ENCODE measurements around the gene NCF4. TPM values are rescaled to one million over a fixed set of nuclear protein-coding genes. Genes with fewer than 3 reads are reported as not detected.

NCF4 gene
- total and polyA plus RNA-seq, 2 of the 4 experiments (the other 2 are of a cell fraction): not detected

DNA sequence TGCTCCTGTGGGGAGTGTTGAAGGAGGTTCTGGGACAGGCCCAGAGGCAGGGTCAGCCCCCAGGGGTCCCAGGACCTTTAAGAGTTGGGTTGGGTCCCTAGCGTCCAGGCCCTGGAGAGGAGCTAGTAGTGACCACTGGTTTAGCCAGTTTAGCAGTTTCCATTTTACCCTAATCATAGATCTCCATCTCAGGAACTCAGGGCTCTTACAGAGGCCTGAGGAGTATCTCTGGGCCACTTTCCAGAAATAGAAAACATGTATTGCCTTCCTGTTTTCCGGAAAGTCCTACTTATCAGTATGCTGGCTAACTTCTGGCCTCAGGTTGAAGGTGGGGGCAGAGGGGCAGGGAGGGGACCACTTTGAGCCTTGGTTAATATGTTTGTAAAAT lies 13.5 kb downstream of the NCF4 start:
- Histone ChIP-seq H2AK9ac (replicated peaks; ENCODE audit: low read depth, low read length, poor library complexity) (no peak overlapping the region), H2BK5ac (ENCODE audit: low read depth, low read length, poor library complexity, severe bottlenecking) (no peak overlapping the region), H3K4me3 (ENCODE audit: insufficient read depth, low read depth, low read length) (no peak overlapping the region), H2BK20ac (ENCODE audit: low read depth, low read length) (no peak overlapping the region), H3K4ac (ENCODE audit: low read depth, low read length) (no peak overlapping the region), H3K27me3 (ENCODE audit: control insufficient read depth, insufficient read depth, low read length) (peaks cover 26% of the 10 kb centered on the region), H3K9me3 (ENCODE audit: control insufficient read depth, insufficient read depth, low read length) (no peaks in the 10 kb centered on the region), H2BK120ac (ENCODE audit: low read depth, low read length) (no peak overlapping the region), H4K20me1 (ENCODE audit: insufficient read depth, low read length) (no peaks in the 10 kb centered on the region; the same call in 1 of the 2 replicates), H2AFZ (replicated peaks; ENCODE audit: low read length, poor library complexity) (no peak overlapping the region), H4K91ac (ENCODE audit: insufficient read depth, low read depth, low read length) (no peak overlapping the region), H3K23ac (ENCODE audit: low read depth, low read length) (no peak overlapping the region), H3K36me3 (ENCODE audit: control insufficient read depth, insufficient read depth, low read length) (no peaks in the 10 kb centered on the region), H3K79me1 (ENCODE audit: low read depth in 1 of 2, low read length in 2 of 2) (no peaks in the 10 kb centered on the region), H3K4me1 (ENCODE audit: control insufficient read depth, insufficient read depth, low read length) (no peaks in the 10 kb centered on the region), H3K18ac (ENCODE audit: low read depth, low read length) (no peak overlapping the region), H4K8ac (ENCODE audit: low read depth in 2 of 2, low read length in 2 of 2) (no peak overlapping the region), H2BK15ac (ENCODE audit: low read depth, low read length) (no peak overlapping the region), H3K9me1 (ENCODE audit: insufficient read depth, low read length) (no peaks in the 10 kb centered on the region), H4K5ac (ENCODE audit: low read depth, low read length) (no peak overlapping the region), H3K27ac (ENCODE audit: insufficient read depth, low read length) (no peak overlapping the region), H3K9ac (ENCODE audit: low read depth, low read length) (no peak overlapping the region), H3K56ac (ENCODE audit: extremely low read depth, insufficient read depth, low read length) (no peak overlapping the region), H2AK5ac (ENCODE audit: low read depth, low read length) (no peak overlapping the region), H3K4me2 (ENCODE audit: low read depth, low read length) (no peak overlapping the region), H3K14ac (replicated peaks; ENCODE audit: low read depth, low read length) (no peak overlapping the region)
- no peak for DNase-seq
- WGBS, 2 experiments (ENCODE audit: extremely low coverage in 2 of 2, insufficient read length in 1 of 2): 83% methylated on average over 1 of the region's 2 CpGs; no CpG with 5 or more reads in 1 of the 2 experiments
- TF ChIP-seq CTCF (conservative IDR thresholded peaks at IDR 0.05; ENCODE audit: low read depth, low read length) (no peak), BHLHE40 (IDR thresholded peaks at IDR 0.05; ENCODE audit: low read depth, low read length) (no peak), ELK1 (IDR thresholded peaks at IDR 0.05; ENCODE audit: borderline replicate concordance, low read depth, low read length) (no peak), POLR2A (IDR thresholded peaks at IDR 0.05; ENCODE audit: low read depth, low read length) (no peak), RAD21 (IDR thresholded peaks at IDR 0.05; ENCODE audit: low read length) (no peak)
- no TSS peak for BruUV-seq (replicated peaks)
- in situ Hi-C loops (cut with MboI; ENCODE audit: low sequenced_read_pairs): no loop called here
- CTCF ChIA-PET: interaction anchor here (0.9 to 1.5 kb wide), 2 partner anchors 18 to 23 kb away, joined by 3 to 7 read pairs; no protein-coding TSS in a partner anchor
- intact Hi-C loops (cut with micrococcal nuclease): no loop called here
- ATAC-seq (ENCODE audit: low read depth): no peak
- dilution Hi-C loops (cut with HindIII; ENCODE audit: low sequenced_read_pairs, unreplicated experiment): no loop called here
- POLR2A ChIA-PET (ENCODE audit: unreplicated experiment): no interaction called here

Data from IMR-90 (cell line).